ENCODE results near the gene NCAM1. TPM values are rescaled to one million over a fixed set of nuclear protein-coding genes. Genes with fewer than 3 reads are reported as not detected.

Gene NCAM1
- total RNA-seq, 1 experiment from 2014 or later = 0.95 TPM

GRCh38 chr11:113073290-113073953 is 112.2 kb downstream of the NCAM1 start:
- Mint-ChIP-seq H3K27ac (ENCODE audit: unreplicated experiment) (no peak overlapping the region), H3K9me3 (ENCODE audit: unreplicated experiment) (no peaks in the 10 kb centered on the region), H3K4me1 (ENCODE audit: low read depth, unreplicated experiment) (no peaks in the 10 kb centered on the region), H3K4me3 (ENCODE audit: unreplicated experiment) (no peak overlapping the region), H3K27me3 (ENCODE audit: insufficient read depth, unreplicated experiment) (peaks cover 7% of the 10 kb centered on the region), H3K36me3 (ENCODE audit: insufficient read depth, unreplicated experiment) (no peaks in the 10 kb centered on the region)
- intact Hi-C loops (cut with micrococcal nuclease; ENCODE audit: unreplicated experiment) = no loop called here
- Histone ChIP-seq H3K4me3 (ENCODE audit: low read depth, low read length) (no peak overlapping the region), H3K4me1 (no peaks in the 10 kb centered on the region), H3K36me3 (ENCODE audit: control insufficient read depth, insufficient read depth, low read length) (no peaks in the 10 kb centered on the region), H3K9me3 (no peaks in the 10 kb centered on the region), H3K27me3 (replicated peaks; ENCODE audit: control insufficient read depth, insufficient read depth, low read length) (peaks cover 1% of the 10 kb centered on the region)
- ChIA-PET CTCF (no interaction called here), POLR2A (no interaction called here)
- TF ChIP-seq CTCF (IDR thresholded peaks at IDR 0.05; ENCODE audit: insufficient read depth in 1 of 2, low read depth in 1 of 2, low read length in 1 of 2, severe bottlenecking in 1 of 2, unreplicated experiment in 1 of 2) = no peak
- BruUV-seq (replicated peaks) = no TSS peak
- no peak for DNase-seq

GRCh38 chr11:113075586-113076095 is 114.4 kb downstream of the NCAM1 start:
- H3K4me3 ChIP-seq (ENCODE audit: low read depth, low read length) = no peak overlapping the region
- H3K27me3 ChIP-seq (replicated peaks; ENCODE audit: control insufficient read depth, insufficient read depth, low read length) = no peaks in the 10 kb centered on the region; the same call in 1 of the 2 replicates
- H3K9me3 ChIP-seq = no peaks in the 10 kb centered on the region
- intact Hi-C loops (cut with micrococcal nuclease; ENCODE audit: unreplicated experiment) = no loop called here
- CTCF ChIA-PET = no interaction called here
- Mint-ChIP-seq H3K27me3 (ENCODE audit: insufficient read depth, unreplicated experiment) (peaks cover 21% of the 10 kb centered on the region), H3K36me3 (ENCODE audit: insufficient read depth, unreplicated experiment) (no peaks in the 10 kb centered on the region), H3K4me1 (ENCODE audit: low read depth, unreplicated experiment) (no peaks in the 10 kb centered on the region), H3K9me3 (ENCODE audit: unreplicated experiment) (no peaks in the 10 kb centered on the region), H3K27ac (ENCODE audit: unreplicated experiment) (no peak overlapping the region), H3K4me3 (ENCODE audit: unreplicated experiment) (no peak overlapping the region)
- DNase-seq = no peak
- no peaks in the 10 kb centered on the region for H3K4me1 ChIP-seq
- BruUV-seq (replicated peaks) = no TSS peak
- POLR2A ChIA-PET = no interaction called here
- H3K36me3 ChIP-seq (ENCODE audit: control insufficient read depth, insufficient read depth, low read length) = no peaks in the 10 kb centered on the region
- TF ChIP-seq CTCF (IDR thresholded peaks at IDR 0.05; ENCODE audit: insufficient read depth in 1 of 2, low read depth in 1 of 2, low read length in 1 of 2, severe bottlenecking in 1 of 2, unreplicated experiment in 1 of 2) = no peak

- Histone ChIP-seq H3K36me3 (ENCODE audit: control insufficient read depth, insufficient read depth, low read length) (no peaks in the 10 kb centered on the region), H3K4me3 (ENCODE audit: low read depth, low read length) (no peak overlapping the region), H3K9me3 (no peaks in the 10 kb centered on the region), H3K27me3 (replicated peaks; ENCODE audit: control insufficient read depth, insufficient read depth, low read length) (no peaks in the 10 kb centered on the region; the same call in 1 of the 2 replicates), H3K4me1 (no peaks in the 10 kb centered on the region)
- Mint-ChIP-seq H3K27ac (ENCODE audit: unreplicated experiment) (no peak overlapping the region), H3K4me3 (ENCODE audit: unreplicated experiment) (no peak overlapping the region), H3K9me3 (ENCODE audit: unreplicated experiment) (no peaks in the 10 kb centered on the region), H3K4me1 (ENCODE audit: low read depth, unreplicated experiment) (no peaks in the 10 kb centered on the region), H3K27me3 (ENCODE audit: insufficient read depth, unreplicated experiment) (peaks cover 31% of the 10 kb centered on the region), H3K36me3 (ENCODE audit: insufficient read depth, unreplicated experiment) (no peaks in the 10 kb centered on the region)
- BruUV-seq (replicated peaks) = no TSS peak
- POLR2A ChIA-PET = no interaction called here
- intact Hi-C loops (cut with micrococcal nuclease; ENCODE audit: unreplicated experiment) = no loop called here
- CTCF ChIA-PET = no interaction called here
- DNase-seq = no peak
- TF ChIP-seq CTCF (IDR thresholded peaks at IDR 0.05; ENCODE audit: insufficient read depth in 1 of 2, low read depth in 1 of 2, low read length in 1 of 2, severe bottlenecking in 1 of 2, unreplicated experiment in 1 of 2) = no peak
Measured at GRCh38 chr11:113077379-113077778, 116.2 kb downstream of the NCAM1 start.
